Retina (tissue), 1 donor: ENCODE measurements around the gene LCORL.
"Not testable (repeated sequence)": the region's sequence is repeated elsewhere in the genome, so short reads cannot be mapped to it uniquely, and the experiment has no call there.

ENCODE experiments used
- DNase-seq: peaks from one replicate; pipeline ENCODE4 v3.0.0-alpha.2; 2016

LCORL gene

GRCh38 chr4:18014269-18014668 lies 7.3 kb downstream of the LCORL start:
- no peak for DNase-seq

GRCh38 chr4:18012807-18013462 lies 8.6 kb downstream of the LCORL start:
- DNase-seq = no peak

- no peak for DNase-seq
These were observed 9.3 kb downstream of the LCORL start for GRCh38 chr4:18012134-18012806.

GRCh38 chr4:18007625-18008024 lies 13.9 kb downstream of the LCORL start:
- DNase-seq = no peak

- DNase-seq = not testable (repeated sequence)
These were observed 15.1 kb downstream of the LCORL start for GRCh38 chr4:18006432-18006831.

DNA sequence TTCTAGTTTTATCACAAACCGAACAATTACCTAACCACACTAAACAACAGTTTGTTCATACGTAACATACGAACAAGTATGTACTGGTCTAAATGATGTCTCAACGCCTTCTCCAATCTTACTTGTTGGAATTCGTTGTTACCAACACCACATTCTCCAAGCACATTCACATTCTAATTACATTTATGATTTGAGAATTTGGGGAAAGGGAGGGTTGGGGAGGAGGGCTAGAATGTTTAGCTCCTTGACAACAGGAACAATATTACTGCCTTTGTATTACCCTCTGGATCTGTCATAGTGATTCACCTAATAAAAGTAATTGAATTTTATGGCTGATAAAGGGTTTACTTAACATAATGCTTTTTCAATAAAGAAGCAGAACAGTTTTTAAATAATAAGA lies 24.4 kb downstream of the LCORL start:
- DNase-seq = no peak

DNA sequence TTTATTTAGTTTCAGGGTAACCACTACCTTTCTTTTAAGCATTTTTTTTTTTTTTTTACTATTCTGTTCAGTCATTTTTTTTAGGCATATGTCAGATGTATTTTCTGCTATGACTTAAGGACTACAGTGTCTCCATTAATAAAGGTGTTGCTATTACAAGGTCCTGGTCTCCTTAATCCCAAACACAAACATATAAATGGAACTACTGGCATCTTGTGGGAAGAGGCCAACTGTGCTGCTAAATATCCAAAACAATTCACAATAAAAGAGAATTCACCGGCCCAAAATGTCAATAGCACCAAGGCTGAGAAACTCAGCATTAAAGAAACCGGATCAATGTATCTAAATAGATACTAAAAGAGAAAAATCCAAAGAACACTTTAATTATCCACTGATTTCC lies 26.4 kb downstream of the LCORL start:
- no peak for DNase-seq

DNA sequence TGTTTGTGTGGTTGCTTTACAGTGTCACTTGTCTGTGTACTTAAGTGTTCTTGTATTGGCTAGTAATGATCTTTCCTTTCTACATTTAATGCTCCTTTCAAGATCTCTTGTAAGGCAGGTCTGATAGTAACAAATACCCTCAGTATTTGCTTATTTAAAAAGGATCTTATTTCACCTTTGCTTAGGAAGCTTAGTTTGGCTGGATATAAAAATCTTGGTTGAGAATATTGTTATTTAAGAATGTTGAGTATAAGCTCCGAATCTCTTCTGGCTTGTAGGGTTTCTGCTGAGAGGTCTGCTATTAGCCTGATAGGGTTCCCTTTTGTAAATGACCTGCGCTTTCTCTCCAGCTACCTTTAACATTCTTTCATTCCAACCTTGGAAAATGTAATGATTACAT lies 35.7 kb downstream of the LCORL start:
- DNase-seq = no peak

GRCh38 chr4:17981063-17981462 lies 40.5 kb downstream of the LCORL start:
- DNase-seq = no peak

DNA sequence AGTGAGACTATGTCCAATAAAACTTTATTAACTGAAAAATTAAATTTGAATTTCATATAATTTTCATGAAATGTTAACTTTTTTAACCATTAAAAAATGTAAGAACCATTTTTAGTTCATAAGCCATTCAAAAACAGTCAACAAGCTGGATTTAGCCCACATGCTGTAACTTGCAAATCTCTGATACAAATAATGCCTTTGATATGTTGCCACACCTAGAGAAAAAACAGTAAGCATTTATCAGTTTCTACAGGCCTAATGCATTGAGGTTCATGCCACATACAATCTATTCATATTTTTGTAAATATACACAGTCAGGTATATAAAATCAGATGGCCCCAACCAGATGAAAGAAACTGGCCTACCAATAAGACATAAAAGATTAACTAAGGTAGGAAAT lies 52.8 kb downstream of the LCORL start:
- no peak for DNase-seq

DNA sequence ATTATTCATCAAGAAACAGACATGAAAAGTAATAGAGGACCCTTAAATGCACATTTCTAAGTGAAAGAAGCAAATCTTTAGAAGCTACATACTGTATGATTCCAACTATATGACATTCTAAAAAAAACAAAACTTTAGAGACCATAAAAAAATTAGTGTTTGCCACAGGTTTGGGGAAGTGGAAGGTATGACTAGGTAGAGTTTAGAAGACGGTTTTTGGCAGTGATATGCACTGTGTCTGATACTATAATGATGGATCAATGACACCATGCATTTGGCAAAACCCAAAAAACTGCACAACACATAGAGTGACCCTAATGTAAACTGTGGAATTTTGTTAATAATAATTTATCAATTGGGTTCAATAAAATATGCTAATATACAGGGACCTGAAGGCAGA lies 54.5 kb downstream of the LCORL start:
- no peak for DNase-seq

- no peak for DNase-seq
These were observed 55.2 kb downstream of the LCORL start for GRCh38 chr4:17966312-17966711.

DNA sequence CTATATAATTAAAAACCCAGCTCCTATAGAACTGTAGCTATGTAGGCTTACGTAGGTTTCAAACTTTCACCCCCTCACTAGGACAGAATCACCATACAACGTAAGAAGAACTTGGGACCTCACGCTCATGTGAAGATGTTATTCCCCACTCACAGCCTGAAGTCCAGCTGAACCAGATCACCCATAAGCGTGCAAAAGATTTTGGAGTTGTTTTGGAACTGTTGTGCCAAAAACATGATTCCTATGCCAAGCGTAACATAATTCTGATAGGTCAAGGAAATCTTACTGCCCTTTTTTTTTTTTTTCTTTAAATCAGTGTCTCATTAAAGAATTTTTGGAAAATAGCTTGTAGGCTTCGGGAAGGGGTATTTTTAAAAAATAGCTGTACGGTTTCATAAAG lies 57.0 kb downstream of the LCORL start:
- no peak for DNase-seq

GRCh38 chr4:17962171-17962570 lies 59.4 kb downstream of the LCORL start:
- no peak for DNase-seq

GRCh38 chr4:17961249-17961648 lies 60.3 kb downstream of the LCORL start:
- no peak for DNase-seq

DNA sequence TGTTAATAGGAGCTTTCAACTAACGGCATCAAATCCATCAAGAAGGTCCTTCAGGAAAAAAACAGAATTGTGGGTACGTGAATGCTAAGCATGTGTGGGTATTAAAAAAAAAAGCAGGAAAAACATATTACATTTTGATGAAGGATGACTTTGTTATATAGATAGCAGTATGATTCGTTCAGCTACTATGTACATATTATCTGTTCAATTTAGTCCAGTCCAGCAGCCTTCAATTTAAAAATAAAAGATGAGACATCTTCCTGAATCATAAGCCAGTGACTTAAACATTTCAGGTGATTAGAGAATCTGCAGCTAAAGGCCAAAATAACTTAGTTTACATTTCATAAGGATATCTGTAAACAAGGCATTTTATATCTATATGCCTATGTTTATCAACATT lies 63.4 kb downstream of the LCORL start:
- no peak for DNase-seq

- no peak for DNase-seq
These were observed 63.9 kb downstream of the LCORL start for GRCh38 chr4:17957688-17958087.

GRCh38 chr4:17956245-17956644 lies 65.3 kb downstream of the LCORL start:
- DNase-seq = no peak

DNA sequence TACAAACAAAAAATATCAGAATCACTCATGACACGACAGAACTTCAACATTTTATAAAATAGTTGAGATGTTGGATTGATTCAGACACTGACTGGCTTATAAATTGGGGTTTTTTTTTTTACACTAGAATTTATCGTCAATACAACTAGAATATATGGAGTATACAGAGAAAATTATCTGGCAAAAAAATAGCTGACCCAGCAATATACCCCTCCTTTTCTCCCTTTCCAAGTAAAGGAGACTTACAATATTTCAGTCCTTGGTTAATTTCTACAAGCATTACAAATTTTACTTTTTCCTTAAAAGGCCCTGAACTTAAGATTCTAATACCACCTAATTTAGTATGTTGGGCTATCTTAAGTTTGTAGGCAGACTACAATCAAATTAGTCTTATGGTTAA lies 76.3 kb downstream of the LCORL start:
- no peak for DNase-seq

- DNase-seq = no peak
These were observed 79.8 kb downstream of the LCORL start for GRCh38 chr4:17941731-17942130.

- no peak for DNase-seq
These were observed 82.5 kb downstream of the LCORL start for GRCh38 chr4:17939054-17939453.

GRCh38 chr4:17934286-17934685 lies 87.3 kb downstream of the LCORL start:
- DNase-seq = no peak

DNA sequence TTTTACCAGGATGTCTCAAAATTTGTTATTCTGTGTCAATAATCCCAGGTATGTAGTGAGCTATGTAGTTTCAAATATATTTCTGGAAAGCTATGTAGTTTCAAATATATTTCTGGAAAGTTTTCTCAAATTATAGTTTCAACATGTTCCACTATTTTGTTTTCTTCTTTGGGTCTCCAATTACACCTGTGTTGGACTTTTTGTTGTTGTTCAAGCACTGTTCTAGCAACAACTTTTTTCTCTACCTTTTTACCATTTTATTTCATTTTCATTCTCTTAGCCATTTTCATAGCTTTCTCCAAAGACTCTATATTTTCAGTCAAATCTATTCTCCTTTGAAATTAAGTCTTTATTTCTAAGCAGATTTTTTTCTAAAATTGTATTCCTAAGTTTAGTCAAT lies 88.4 kb downstream of the LCORL start:
- no peak for DNase-seq

DNA sequence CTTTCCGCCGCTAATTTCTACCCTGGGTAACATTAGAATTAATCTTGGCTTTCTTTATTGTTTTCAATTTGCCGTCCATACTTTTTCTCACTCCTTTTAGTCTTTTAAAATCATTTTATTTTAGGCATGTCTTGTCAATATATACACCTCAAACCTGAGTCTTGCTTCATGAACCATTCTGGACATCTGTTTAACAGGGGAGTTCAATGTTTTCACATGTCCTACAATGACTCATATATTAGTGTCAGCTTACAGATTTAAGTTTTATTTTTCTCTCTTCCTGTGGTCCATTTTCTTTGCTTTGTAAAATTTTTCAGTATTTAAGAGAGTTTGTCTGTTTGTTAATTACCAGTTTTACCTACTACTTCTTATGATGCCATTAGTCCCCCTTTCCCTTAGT lies 89.5 kb downstream of the LCORL start:
- DNase-seq = no peak

- DNase-seq = no peak
These were observed 91.3 kb downstream of the LCORL start for GRCh38 chr4:17930256-17930655.
